GM12875 (cell line): Measurements from ENCODE around the gene SYT11.
A peak's percentile ranks its signal among the peaks of the same experiment; 100 is the strongest.

Experiments used
- H3K4me3 ChIP-seq: one replicate; pipeline ENCODE4 v1.5.1; 2011; ENCODE audit warnings: low read depth, low read length, control low read depth
- CTCF ChIP-seq: IDR thresholded peaks from 2 replicates; pipeline ENCODE4 v1.5.1; 2011; ENCODE audit warnings: low read depth, mild to moderate bottlenecking, control low read depth, inconsistent platforms, low read length, moderate library complexity, borderline replicate concordance; ENCODE audit not compliant: insufficient read depth

SYT11 gene

GRCh38 chr1:155850345-155850744 is 9.0 kb upstream of the SYT11 start:
- no peak for TF ChIP-seq CTCF
- no peak overlapping the region for H3K4me3 ChIP-seq

- TF ChIP-seq CTCF: no peak
- peak overlapping the region; percentile 97 for H3K4me3 ChIP-seq
Observed at GRCh38 chr1:155856257-155856974, 3.0 kb upstream of the SYT11 start.

- TF ChIP-seq CTCF: no peak
Observed at GRCh38 chr1:155856975-155857930, 2.1 kb upstream of the SYT11 start, which contains the start of gene GON4L. Gene GON4L, minus strand, starts transcription at chr1:155857214. Its CDS starts 3,434 bp downstream, at chr1:155853780.

GRCh38 chr1:155858800-155859233 is 550 bp upstream of the SYT11 start:
- peak overlapping the region; percentile 53 for H3K4me3 ChIP-seq
- TF ChIP-seq CTCF: no peak

More at GRCh38 chr1:155856975-155857930, 2.1 kb upstream of the SYT11 start, which contains the start of gene GON4L:
- H3K4me3 ChIP-seq: peak within 1 kb of the TSS; percentile 97

- peak overlapping the region; percentile 72 for H3K4me3 ChIP-seq
- TF ChIP-seq CTCF: no peak
Observed at GRCh38 chr1:155859881-155860871, 809 bp downstream of the SYT11 start.

GRCh38 chr1:155860970-155861510 is 1.7 kb downstream of the SYT11 start:
- peak overlapping the region; percentile 72 for H3K4me3 ChIP-seq

More at GRCh38 chr1:155860970-155861510, 1.7 kb downstream of the SYT11 start:
- no peak for TF ChIP-seq CTCF
